DND-41 (cell line): ENCODE data around the gene LRRC72.

Experiments used
- ATAC-seq: fragments of 200-7000 bp; cut with Tn5 transposase; 3 replicates; pipeline ENCODE4 v1.9.1; 2021; ENCODE audit warnings: low read depth; ENCODE audit not compliant: insufficient read depth
- DNase-seq: peaks from one replicate; pipeline ENCODE4 v3.0.0-alpha.2; 2020
- H2AFZ ChIP-seq: 2 replicates; pipeline ENCODE4 v1.6.0; 2012; ENCODE audit warnings: low read depth, low read length
- H3K27ac ChIP-seq: 2 replicates; pipeline ENCODE4 v1.5.1; 2012; ENCODE audit warnings: low read length, inconsistent platforms
- H3K27me3 ChIP-seq: fragments of 200-600 bp; sonication (generic); 2 replicates; pipeline ENCODE4 v1.6.0; 2012; ENCODE audit warnings: low read length, mild to moderate bottlenecking, inconsistent platforms; ENCODE audit not compliant: insufficient read depth, poor library complexity
- H3K36me3 ChIP-seq: 2 replicates; pipeline ENCODE4 v1.5.1; 2012; ENCODE audit warnings: low read length, inconsistent platforms; ENCODE audit not compliant: insufficient read depth
- H3K4me1 ChIP-seq: 2 replicates; pipeline ENCODE4 v1.5.1; 2012; ENCODE audit warnings: mild to moderate bottlenecking, low read length; ENCODE audit not compliant: insufficient read depth
- H3K4me2 ChIP-seq: 2 replicates; pipeline ENCODE4 v1.6.0; 2012; ENCODE audit warnings: mild to moderate bottlenecking, moderate library complexity, low read length, inconsistent platforms; ENCODE audit not compliant: insufficient read depth
- H3K4me3 ChIP-seq, 2 experiments: fragments of 200-600 bp in 1 of 2; shearing (Covaris generic) in 1 of 2; 2 replicates each; pipeline ENCODE4 v1.5.1; 2012 to 2016; ENCODE audit warnings: inconsistent platforms in 2 of 2, low read length in 2 of 2, mild to moderate bottlenecking in 2 of 2, low read depth in 1 of 2, moderate library complexity in 1 of 2
- H3K79me2 ChIP-seq: 2 replicates; pipeline ENCODE4 v1.6.0; 2012; ENCODE audit warnings: low read length, inconsistent platforms; ENCODE audit not compliant: insufficient read depth
- H3K9ac ChIP-seq: 2 replicates; pipeline ENCODE4 v1.6.0; 2012; ENCODE audit warnings: low read depth, mild to moderate bottlenecking, inconsistent platforms, low read length, moderate library complexity
- H3K9me3 ChIP-seq: 2 replicates; pipeline ENCODE4 v1.5.1; 2012; ENCODE audit warnings: low read length, moderate library complexity, mild to moderate bottlenecking, inconsistent platforms; ENCODE audit not compliant: insufficient read depth, severe bottlenecking
- H4K20me1 ChIP-seq: 2 replicates; pipeline ENCODE4 v1.6.0; 2012; ENCODE audit warnings: low read length; ENCODE audit not compliant: insufficient read depth
- EZH2 ChIP-seq: IDR thresholded peaks from 3 replicates; pipeline ENCODE4 v1.6.1; 2012; ENCODE audit warnings: borderline replicate concordance, low read depth, mild to moderate bottlenecking, moderate library complexity, low read length, inconsistent platforms; ENCODE audit not compliant: severe bottlenecking
- TF ChIP-seq, protein P1 (sequence below): IDR thresholded peaks from 2 replicates; pipeline ENCODE4 v1.5.1; 2012; ENCODE audit warnings: borderline replicate concordance, low read length, moderate library complexity, mild to moderate bottlenecking; ENCODE audit not compliant: poor library complexity, severe bottlenecking; ENCODE audit errors: extremely low read depth

LRRC72 gene

DNA sequence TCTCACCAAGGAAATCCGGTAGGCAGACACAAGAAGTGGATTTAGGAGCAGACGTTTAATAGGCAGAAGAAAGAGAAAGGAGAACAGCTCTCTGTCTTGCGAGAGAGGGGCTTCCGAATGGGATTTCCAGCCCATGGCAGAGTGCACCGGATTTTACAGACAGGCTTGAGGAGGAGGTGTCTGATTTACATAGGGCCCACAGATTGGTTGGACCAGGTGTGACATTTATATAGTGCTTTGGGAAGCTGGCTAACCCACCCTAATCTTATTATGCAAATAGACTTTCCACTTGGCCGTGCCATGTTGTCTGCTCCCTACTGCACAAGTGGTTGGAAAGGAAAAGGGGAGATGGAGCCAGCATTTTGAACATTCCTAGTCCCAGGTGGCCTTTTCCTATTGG lies 61.2 kb downstream of the LRRC72 start:
- Histone ChIP-seq H4K20me1 (no peaks in the 10 kb centered on the region), H3K4me2 (no peak overlapping the region), H3K9ac (no peak overlapping the region), H2AFZ (no peak overlapping the region), H3K27ac (no peak overlapping the region), H3K79me2 (no peaks in the 10 kb centered on the region), H3K36me3 (no peaks in the 10 kb centered on the region), H3K27me3 (no peaks in the 10 kb centered on the region), H3K4me1 (no peaks in the 10 kb centered on the region), H3K9me3 (no peaks in the 10 kb centered on the region), H3K4me3 (no peak overlapping the region)
- no peak for ATAC-seq
- TF ChIP-seq, protein P1, sequence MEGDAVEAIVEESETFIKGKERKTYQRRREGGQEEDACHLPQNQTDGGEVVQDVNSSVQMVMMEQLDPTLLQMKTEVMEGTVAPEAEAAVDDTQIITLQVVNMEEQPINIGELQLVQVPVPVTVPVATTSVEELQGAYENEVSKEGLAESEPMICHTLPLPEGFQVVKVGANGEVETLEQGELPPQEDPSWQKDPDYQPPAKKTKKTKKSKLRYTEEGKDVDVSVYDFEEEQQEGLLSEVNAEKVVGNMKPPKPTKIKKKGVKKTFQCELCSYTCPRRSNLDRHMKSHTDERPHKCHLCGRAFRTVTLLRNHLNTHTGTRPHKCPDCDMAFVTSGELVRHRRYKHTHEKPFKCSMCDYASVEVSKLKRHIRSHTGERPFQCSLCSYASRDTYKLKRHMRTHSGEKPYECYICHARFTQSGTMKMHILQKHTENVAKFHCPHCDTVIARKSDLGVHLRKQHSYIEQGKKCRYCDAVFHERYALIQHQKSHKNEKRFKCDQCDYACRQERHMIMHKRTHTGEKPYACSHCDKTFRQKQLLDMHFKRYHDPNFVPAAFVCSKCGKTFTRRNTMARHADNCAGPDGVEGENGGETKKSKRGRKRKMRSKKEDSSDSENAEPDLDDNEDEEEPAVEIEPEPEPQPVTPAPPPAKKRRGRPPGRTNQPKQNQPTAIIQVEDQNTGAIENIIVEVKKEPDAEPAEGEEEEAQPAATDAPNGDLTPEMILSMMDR = no peak
- no peak for TF ChIP-seq EZH2
- DNase-seq = no peak

DNA sequence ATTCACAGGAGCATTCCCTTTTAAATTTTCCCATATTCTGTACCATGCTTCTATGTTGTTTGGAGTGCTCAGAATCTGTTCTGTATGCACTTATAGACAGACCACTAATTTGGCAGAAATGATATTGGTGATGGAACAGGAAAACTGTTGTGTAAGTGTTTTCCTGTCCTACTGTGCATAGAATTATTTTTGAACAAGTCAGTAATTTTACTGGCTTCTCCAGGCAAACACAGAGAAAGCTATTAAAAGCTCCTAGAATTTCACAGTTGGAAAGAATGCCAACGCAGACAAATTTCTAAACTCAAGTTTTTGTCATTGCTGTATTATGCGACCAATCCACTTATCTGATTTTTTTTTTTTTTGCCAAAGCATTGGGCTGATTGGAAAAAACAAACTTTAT lies 63.3 kb downstream of the LRRC72 start:
- no peak overlapping the region for H3K4me3 ChIP-seq
- no peaks in the 10 kb centered on the region for H4K20me1 ChIP-seq
- DNase-seq (no peak), ATAC-seq (no peak)
- no peak overlapping the region for H3K27ac ChIP-seq
- no peak overlapping the region for H3K9ac ChIP-seq
- TF ChIP-seq EZH2 = no peak
- TF ChIP-seq, protein P1 = no peak
- H2AFZ ChIP-seq = no peak overlapping the region
- no peaks in the 10 kb centered on the region for H3K79me2 ChIP-seq
- H3K9me3 ChIP-seq = no peaks in the 10 kb centered on the region
- no peaks in the 10 kb centered on the region for H3K36me3 ChIP-seq
- no peaks in the 10 kb centered on the region for H3K27me3 ChIP-seq
- H3K4me1 ChIP-seq = no peaks in the 10 kb centered on the region
- no peak overlapping the region for H3K4me2 ChIP-seq

DNA sequence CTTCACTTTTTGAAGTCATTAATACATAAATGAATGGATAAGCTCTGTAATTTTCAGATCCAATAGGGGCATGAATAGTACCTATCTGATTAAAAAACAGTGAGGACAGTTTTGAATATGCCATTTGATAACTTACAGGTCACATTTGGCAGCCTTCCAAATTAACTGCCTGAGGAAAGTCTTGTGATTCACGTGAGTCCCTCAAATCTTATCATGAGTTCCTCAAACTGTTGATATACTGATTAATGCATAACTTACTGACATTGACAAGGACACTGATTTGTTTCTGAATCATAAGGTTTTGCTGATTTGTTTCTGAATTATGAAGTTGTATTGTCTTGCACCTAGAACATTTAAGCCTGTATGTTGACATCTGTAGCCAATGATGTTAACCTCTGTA lies 63.8 kb downstream of the LRRC72 start:
- no peak for ATAC-seq
- Histone ChIP-seq H4K20me1 (no peaks in the 10 kb centered on the region), H3K27me3 (no peaks in the 10 kb centered on the region), H3K4me2 (no peak overlapping the region), H3K4me3 (no peak overlapping the region), H3K27ac (no peak overlapping the region), H3K9me3 (no peaks in the 10 kb centered on the region), H3K36me3 (no peaks in the 10 kb centered on the region), H3K79me2 (no peaks in the 10 kb centered on the region), H2AFZ (no peak overlapping the region), H3K4me1 (no peaks in the 10 kb centered on the region), H3K9ac (no peak overlapping the region)
- no peak for DNase-seq
- TF ChIP-seq, protein P1 = no peak

DNA sequence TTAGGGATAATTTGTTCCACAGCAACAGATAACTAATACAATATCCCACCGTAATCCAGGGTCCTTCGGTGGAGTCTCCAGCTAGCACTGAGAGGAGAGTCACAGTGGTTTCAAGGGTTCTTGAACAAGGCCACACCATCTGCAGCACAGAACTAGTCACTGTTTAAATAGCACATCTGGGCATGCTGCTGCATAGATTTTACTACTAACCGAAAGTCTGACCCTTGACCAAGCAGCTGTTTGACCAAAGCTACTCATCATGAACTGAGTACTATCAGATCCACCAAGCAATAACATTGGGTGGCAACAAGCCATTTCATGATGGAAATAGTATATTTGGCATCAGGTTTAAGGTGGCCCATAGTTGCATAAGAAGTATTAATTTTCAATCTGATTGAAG lies 65.8 kb downstream of the LRRC72 start:
- Histone ChIP-seq H3K4me3 (no peak overlapping the region), H3K9me3 (no peaks in the 10 kb centered on the region), H3K27ac (no peak overlapping the region), H3K79me2 (no peaks in the 10 kb centered on the region), H3K36me3 (no peaks in the 10 kb centered on the region), H3K27me3 (no peaks in the 10 kb centered on the region), H3K9ac (no peak overlapping the region), H4K20me1 (no peaks in the 10 kb centered on the region), H3K4me1 (no peaks in the 10 kb centered on the region), H3K4me2 (no peak overlapping the region), H2AFZ (no peak overlapping the region)
- TF ChIP-seq, protein P1 = no peak
- no peak for TF ChIP-seq EZH2
- no peak for ATAC-seq
- DNase-seq = no peak
